Fibroblast of mammary gland (primary cell): Measurements from ENCODE around the gene TMEM232.
"Not testable (repeated sequence)": the region's sequence is repeated elsewhere in the genome, so short reads cannot be mapped to it uniquely, and the experiment has no call there.

ENCODE experiments used
- DNase-seq: peaks from one replicate; pipeline ENCODE4 v3.0.0-alpha.2; 2010; ENCODE audit warnings: low read depth
- H3K4me3 ChIP-seq: 2 replicates; pipeline ENCODE4 v1.5.1; 2011; ENCODE audit warnings: low read depth, mild to moderate bottlenecking, low read length, moderate library complexity; ENCODE audit not compliant: control insufficient read depth
- CTCF ChIP-seq: conservative IDR thresholded peaks from 2 replicates; pipeline ENCODE4 v1.5.1; 2011; ENCODE audit warnings: low read depth, low read length, inconsistent platforms; ENCODE audit not compliant: control insufficient read depth, insufficient read depth

The TMEM232 gene

GRCh38 chr5:110707260-110707844 is 19.1 kb downstream of the TMEM232 start:
- TF ChIP-seq CTCF = no peak
- DNase-seq = no peak

GRCh38 chr5:110705349-110705748 is 21.1 kb downstream of the TMEM232 start:
- no peak for TF ChIP-seq CTCF
- H3K4me3 ChIP-seq = no peak overlapping the region
- no peak for DNase-seq

More at GRCh38 chr5:110707260-110707844, 19.1 kb downstream of the TMEM232 start:
- H3K4me3 ChIP-seq = no peak overlapping the region

- no peak overlapping the region for H3K4me3 ChIP-seq
- DNase-seq = no peak
- TF ChIP-seq CTCF = no peak
Observed at GRCh38 chr5:110703481-110703880, 23.0 kb downstream of the TMEM232 start.

GRCh38 chr5:110702704-110703103 is 23.8 kb downstream of the TMEM232 start:
- no peak for TF ChIP-seq CTCF
- no peak for DNase-seq
- H3K4me3 ChIP-seq = no peak overlapping the region

- DNase-seq = no peak
- H3K4me3 ChIP-seq = no peak overlapping the region
- TF ChIP-seq CTCF = no peak
Observed at GRCh38 chr5:110702300-110702699, 24.2 kb downstream of the TMEM232 start.

GRCh38 chr5:110692669-110693068 is 33.8 kb downstream of the TMEM232 start:
- not testable (repeated sequence) for H3K4me3 ChIP-seq, DNase-seq

- DNase-seq = not testable (repeated sequence)
Observed at GRCh38 chr5:110690587-110690986, 35.9 kb downstream of the TMEM232 start.

GRCh38 chr5:110687485-110687884 is 39.0 kb downstream of the TMEM232 start:
- no peak for TF ChIP-seq CTCF
- no peak overlapping the region for H3K4me3 ChIP-seq
- no peak for DNase-seq

More at GRCh38 chr5:110690587-110690986, 35.9 kb downstream of the TMEM232 start:
- not testable (repeated sequence) for H3K4me3 ChIP-seq
